OCI-LY1 (cell line): ENCODE data around the gene ZBTB7C.

ENCODE experiments used
- H2AFZ ChIP-seq: fragments of 200-600 bp; sonication (generic), shearing (Covaris generic); 2 replicates; pipeline ENCODE4 v1.6.0; 2014; ENCODE audit warnings: antibody characterized with exemption, mild to moderate bottlenecking, low read length
- H3F3A ChIP-seq: fragments of 200-600 bp; sonication (generic), shearing (Covaris generic); 2 replicates; pipeline ENCODE4 v1.6.0; 2014; ENCODE audit warnings: mild to moderate bottlenecking, antibody characterized with exemption, low read length, moderate library complexity; ENCODE audit not compliant: insufficient read depth
- H3K27ac ChIP-seq: fragments of 200-600 bp; sonication (generic); 2 replicates; pipeline ENCODE4 v1.5.1; 2014; ENCODE audit warnings: low read length, mixed run types, mild to moderate bottlenecking, low read depth; ENCODE audit not compliant: poor library complexity, severe bottlenecking
- H3K27me3 ChIP-seq: fragments of 200-600 bp; sonication (generic); 2 replicates; pipeline ENCODE4 v1.6.0; 2014; ENCODE audit warnings: antibody characterized with exemption, mild to moderate bottlenecking, low read length, moderate library complexity; ENCODE audit not compliant: insufficient read depth
- H3K36me3 ChIP-seq: fragments of 200-600 bp; sonication (generic); 2 replicates; pipeline ENCODE4 v1.6.1; 2014; ENCODE audit warnings: mild to moderate bottlenecking, antibody characterized with exemption, low read length, moderate library complexity, mixed read lengths; ENCODE audit not compliant: insufficient read depth
- H3K4me1 ChIP-seq: fragments of 200-600 bp; sonication (generic); 2 replicates; pipeline ENCODE4 v1.5.1; 2014; ENCODE audit warnings: mild to moderate bottlenecking, low read length, moderate library complexity; ENCODE audit not compliant: insufficient read depth, severe bottlenecking
- H3K4me2 ChIP-seq: fragments of 200-600 bp; sonication (generic), shearing (Covaris generic); 2 replicates; pipeline ENCODE4 v1.6.1; 2014; ENCODE audit warnings: low read length
- H3K4me3 ChIP-seq: fragments of 200-600 bp; sonication (generic); 2 replicates; pipeline ENCODE4 v1.5.1; 2014; ENCODE audit warnings: low read length, low read depth, mild to moderate bottlenecking, mixed read lengths; ENCODE audit not compliant: poor library complexity, severe bottlenecking
- H3K79me2 ChIP-seq: fragments of 200-600 bp; shearing (Covaris generic); 2 replicates; pipeline ENCODE4 v1.6.1; 2016; ENCODE audit warnings: mixed run types, low read length, mixed read lengths; ENCODE audit not compliant: insufficient read depth
- H3K9ac ChIP-seq: fragments of 200-600 bp; sonication (generic), shearing (Covaris generic); 2 replicates; pipeline ENCODE4 v1.6.1; 2014; ENCODE audit warnings: mild to moderate bottlenecking, low read length, mixed read lengths
- H3K9me2 ChIP-seq: fragments of 200-600 bp; sonication (generic), shearing (Covaris generic); 2 replicates; pipeline ENCODE4 v1.6.1; 2014; ENCODE audit warnings: low read depth, mild to moderate bottlenecking, low read length, mixed read lengths
- H3K9me3 ChIP-seq: fragments of 200-600 bp; shearing (Covaris generic); 2 replicates; pipeline ENCODE4 v1.6.1; 2014; ENCODE audit warnings: low read length, mixed read lengths
- H4K20me1 ChIP-seq: fragments of 200-600 bp; sonication (generic), shearing (Covaris generic); 2 replicates; pipeline ENCODE4 v1.6.0; 2016; ENCODE audit warnings: mild to moderate bottlenecking, low read length; ENCODE audit not compliant: insufficient read depth
- CTCF ChIP-seq: fragments of 200-600 bp; sonication (generic), shearing (Covaris generic); IDR thresholded peaks from 2 replicates; pipeline ENCODE4 v1.5.1; 2017; ENCODE audit warnings: mild to moderate bottlenecking, antibody characterized with exemption, low read length, moderate library complexity, mixed read lengths
- EZH2 ChIP-seq: fragments of 200-600 bp; sonication (generic), shearing (Covaris generic); IDR thresholded peaks from 2 replicates; pipeline ENCODE4 v1.8.0; 2017; ENCODE audit warnings: borderline replicate concordance, mixed run types, mild to moderate bottlenecking, antibody characterized with exemption, low read length, moderate library complexity, mixed read lengths

Gene ZBTB7C

DNA sequence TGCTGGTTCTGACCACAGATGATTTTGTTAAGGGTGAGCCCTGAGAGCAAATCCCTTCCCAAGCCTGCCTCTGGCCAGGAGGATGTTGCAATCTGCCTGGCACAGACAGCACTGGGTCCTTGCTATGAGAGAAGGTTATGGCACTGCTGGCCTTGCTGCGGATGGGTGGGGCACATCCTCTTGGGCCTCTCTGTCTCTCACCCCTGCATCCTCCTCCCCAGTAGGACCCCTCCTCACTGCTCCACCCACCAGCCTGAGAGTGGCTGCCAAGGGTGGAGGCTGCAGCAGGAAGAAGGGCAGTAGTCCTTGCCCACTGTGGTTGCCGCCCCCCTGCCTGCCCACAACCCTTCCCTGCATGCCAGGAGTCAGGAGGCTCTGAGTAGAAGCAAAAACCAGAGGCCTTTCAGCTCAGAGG, 180.9 kb downstream of the ZBTB7C start:
- no peak overlapping the region for H3K4me3 ChIP-seq
- no peaks in the 10 kb centered on the region for H3K9me3 ChIP-seq
- H3K27me3 ChIP-seq = no peaks in the 10 kb centered on the region
- no peak overlapping the region for H3K4me2 ChIP-seq
- no peaks in the 10 kb centered on the region for H3K9me2 ChIP-seq
- H3K36me3 ChIP-seq = no peaks in the 10 kb centered on the region
- H3K27ac ChIP-seq = no peak overlapping the region
- no peaks in the 10 kb centered on the region for H3K79me2 ChIP-seq
- H3F3A ChIP-seq = no peaks in the 10 kb centered on the region
- H4K20me1 ChIP-seq = no peaks in the 10 kb centered on the region
- H3K9ac ChIP-seq = no peak overlapping the region
- H3K4me1 ChIP-seq = no peaks in the 10 kb centered on the region
- no peak overlapping the region for H2AFZ ChIP-seq
- TF ChIP-seq EZH2 (no peak), CTCF (no peak)

GRCh38 chr18:48227206-48227605, 182.0 kb downstream of the ZBTB7C start:
- no peaks in the 10 kb centered on the region for H3K27me3 ChIP-seq
- no peaks in the 10 kb centered on the region for H3K9me3 ChIP-seq
- no peaks in the 10 kb centered on the region for H3K36me3 ChIP-seq
- H3K79me2 ChIP-seq = no peaks in the 10 kb centered on the region
- no peaks in the 10 kb centered on the region for H4K20me1 ChIP-seq
- H3K4me2 ChIP-seq = no peak overlapping the region
- H3K4me1 ChIP-seq = no peaks in the 10 kb centered on the region
- H3K9me2 ChIP-seq = no peaks in the 10 kb centered on the region
- H3K4me3 ChIP-seq = no peak overlapping the region
- TF ChIP-seq EZH2 (no peak), CTCF (no peak)
- H2AFZ ChIP-seq = no peak overlapping the region
- no peak overlapping the region for H3K9ac ChIP-seq
- H3F3A ChIP-seq = no peaks in the 10 kb centered on the region
- no peak overlapping the region for H3K27ac ChIP-seq

- no peaks in the 10 kb centered on the region for H3K27me3 ChIP-seq
These were observed 182.8 kb downstream of the ZBTB7C start for GRCh38 chr18:48226401-48226800.

More at GRCh38 chr18:48226401-48226800, 182.8 kb downstream of the ZBTB7C start:
- Histone ChIP-seq H3K9ac (no peak overlapping the region), H3K27ac (no peak overlapping the region), H3K79me2 (no peaks in the 10 kb centered on the region), H4K20me1 (no peaks in the 10 kb centered on the region), H3K4me1 (no peaks in the 10 kb centered on the region), H2AFZ (no peak overlapping the region), H3K36me3 (no peaks in the 10 kb centered on the region), H3F3A (no peaks in the 10 kb centered on the region), H3K4me2 (no peak overlapping the region), H3K4me3 (no peak overlapping the region), H3K9me2 (no peaks in the 10 kb centered on the region), H3K9me3 (no peaks in the 10 kb centered on the region)
- no peak for TF ChIP-seq CTCF
- no peak for TF ChIP-seq EZH2
